KMS-11 (cell line): Measurements from ENCODE around the gene CASP9.

Experiments
- H2AFZ ChIP-seq: fragments of 200-600 bp; sonication (generic); 2 replicates; pipeline ENCODE4 v1.6.1; 2016; ENCODE audit warnings: antibody characterized with exemption, mixed run types, low read depth
- H3K27ac ChIP-seq: fragments of 200-600 bp; sonication (generic); 2 replicates; pipeline ENCODE4 v1.6.1; 2016; ENCODE audit warnings: mild to moderate bottlenecking, mixed run types
- H3K27me3 ChIP-seq: fragments of 200-600 bp; sonication (generic); 2 replicates; pipeline ENCODE4 v1.6.1; 2017; ENCODE audit warnings: mild to moderate bottlenecking, low read depth, mixed run types, moderate library complexity; ENCODE audit not compliant: insufficient read depth
- H3K36me3 ChIP-seq: fragments of 200-600 bp; sonication (generic); 2 replicates; pipeline ENCODE4 v1.6.1; 2017; ENCODE audit warnings: mild to moderate bottlenecking, mixed run types; ENCODE audit not compliant: insufficient read depth
- H3K4me1 ChIP-seq: fragments of 200-600 bp; sonication (generic); 2 replicates; pipeline ENCODE4 v1.6.1; 2016; ENCODE audit warnings: mild to moderate bottlenecking, low read depth, mixed run types; ENCODE audit not compliant: poor library complexity, severe bottlenecking
- H3K4me2 ChIP-seq: fragments of 200-600 bp; sonication (generic); 2 replicates; pipeline ENCODE4 v1.7.0; 2016; ENCODE audit warnings: mild to moderate bottlenecking, mixed run types
- H3K4me3 ChIP-seq: fragments of 200-600 bp; sonication (generic); IDR thresholded peaks from 2 replicates; pipeline ENCODE4 v1.6.1; 2017; ENCODE audit warnings: low read depth, low read length, mixed read lengths; ENCODE audit not compliant: insufficient read depth
- H3K79me2 ChIP-seq: fragments of 200-600 bp; sonication (generic); 2 replicates; pipeline ENCODE4 v1.6.1; 2016; ENCODE audit warnings: low read depth, mixed run types; ENCODE audit not compliant: insufficient read depth
- H3K9ac ChIP-seq: fragments of 200-600 bp; sonication (generic); 2 replicates; pipeline ENCODE4 v1.6.1; 2016; ENCODE audit warnings: mild to moderate bottlenecking, mixed run types
- H4K20me1 ChIP-seq: fragments of 200-600 bp; sonication (generic); 2 replicates; pipeline ENCODE4 v1.6.1; 2016; ENCODE audit warnings: mild to moderate bottlenecking, mixed run types; ENCODE audit not compliant: insufficient read depth
- CTCF ChIP-seq: fragments of 200-600 bp; sonication (generic); conservative IDR thresholded peaks from 2 replicates; pipeline ENCODE4 v1.6.1; 2017; ENCODE audit warnings: low read depth, mild to moderate bottlenecking, antibody characterized with exemption, low read length, moderate library complexity, mixed read lengths

CASP9 gene

GRCh38 chr1:15509586-15509985 is 14.4 kb downstream of the CASP9 start:
- no peak for TF ChIP-seq CTCF
- no peak overlapping the region for H3K27ac ChIP-seq
- no peak overlapping the region for H2AFZ ChIP-seq
- H3K9ac ChIP-seq = no peak overlapping the region
- no peaks in the 10 kb centered on the region for H4K20me1 ChIP-seq
- no peaks in the 10 kb centered on the region for H3K4me1 ChIP-seq
- H3K27me3 ChIP-seq = no peaks in the 10 kb centered on the region
- no peak overlapping the region for H3K4me3 ChIP-seq
- H3K36me3 ChIP-seq = no peaks in the 10 kb centered on the region
- H3K4me2 ChIP-seq = no peak overlapping the region
- H3K79me2 ChIP-seq = no peaks in the 10 kb centered on the region

DNA sequence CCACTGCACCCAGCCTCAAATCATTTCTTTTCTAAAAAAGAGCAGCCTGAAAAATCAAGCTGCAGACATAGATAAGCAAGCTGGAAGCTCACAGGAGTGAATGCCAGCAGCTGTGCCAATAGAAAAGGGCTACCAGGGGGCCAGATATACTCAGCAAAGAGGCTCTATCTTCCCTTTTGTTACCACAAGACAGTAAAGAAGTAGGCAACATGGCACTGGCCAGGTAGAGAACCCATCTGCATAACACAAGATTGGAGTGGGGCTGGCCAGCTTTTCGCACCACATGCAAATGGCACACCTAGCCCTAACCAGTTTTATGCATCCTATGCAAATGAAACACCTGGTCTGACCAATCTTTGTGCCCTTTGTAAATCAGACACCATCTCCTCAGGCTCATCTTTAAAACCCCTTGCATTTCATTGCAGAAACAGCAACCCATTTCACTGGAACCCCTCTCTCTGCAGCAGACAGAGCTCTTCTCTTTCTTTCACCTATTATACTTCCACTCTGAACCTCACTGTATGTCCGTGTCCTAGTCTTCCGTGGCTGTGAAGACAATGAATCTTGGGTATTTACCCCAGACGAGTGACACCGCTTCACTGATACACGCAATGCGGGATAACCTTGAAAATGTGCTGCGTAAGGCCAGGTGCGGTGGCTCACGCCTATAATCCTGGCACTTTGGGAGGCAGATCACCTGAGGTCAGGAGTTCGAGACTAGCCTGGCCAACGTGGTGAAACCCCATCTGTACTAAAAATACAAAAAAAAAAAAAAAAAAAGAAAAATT is 15.1 kb downstream of the CASP9 start:
- H3K79me2 ChIP-seq = no peaks in the 10 kb centered on the region
- TF ChIP-seq CTCF = no peak
- H3K4me3 ChIP-seq = no peak overlapping the region
- no peak overlapping the region for H2AFZ ChIP-seq
- no peaks in the 10 kb centered on the region for H3K36me3 ChIP-seq
- no peaks in the 10 kb centered on the region for H3K27me3 ChIP-seq
- no peaks in the 10 kb centered on the region for H4K20me1 ChIP-seq
- no peak overlapping the region for H3K9ac ChIP-seq
- no peak overlapping the region for H3K4me2 ChIP-seq
- H3K27ac ChIP-seq = no peak overlapping the region
- H3K4me1 ChIP-seq = no peaks in the 10 kb centered on the region

DNA sequence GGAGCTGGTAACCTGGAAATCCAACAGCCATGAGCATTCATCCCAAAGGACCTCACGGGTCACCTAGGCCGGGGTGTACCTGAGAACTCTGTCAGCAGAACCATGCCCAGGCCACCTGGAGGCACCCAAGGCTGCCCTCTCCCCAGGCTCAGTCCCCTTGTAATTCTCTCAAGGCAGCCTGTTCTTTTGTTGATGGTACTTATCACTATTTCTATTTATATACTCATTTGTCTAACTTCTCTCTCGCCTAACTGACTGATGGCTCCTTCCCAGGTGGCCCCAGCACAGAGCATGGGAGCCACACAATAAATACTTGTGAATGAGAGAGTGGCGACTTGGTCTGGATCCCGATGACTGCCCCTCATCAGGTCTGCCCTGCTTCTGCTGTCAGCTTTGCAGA is 16.7 kb downstream of the CASP9 start:
- Histone ChIP-seq H3K36me3 (no peaks in the 10 kb centered on the region), H3K27me3 (no peaks in the 10 kb centered on the region), H3K4me1 (no peaks in the 10 kb centered on the region), H3K9ac (no peak overlapping the region), H4K20me1 (no peaks in the 10 kb centered on the region), H3K4me2 (no peak overlapping the region), H3K27ac (no peak overlapping the region), H3K79me2 (no peaks in the 10 kb centered on the region), H3K4me3 (no peak overlapping the region), H2AFZ (no peak overlapping the region)
- TF ChIP-seq CTCF = no peak

GRCh38 chr1:15506831-15507230 is 17.2 kb downstream of the CASP9 start:
- no peaks in the 10 kb centered on the region for H3K36me3 ChIP-seq
- no peak overlapping the region for H3K27ac ChIP-seq
- H3K4me2 ChIP-seq = no peak overlapping the region
- H2AFZ ChIP-seq = no peak overlapping the region
- H3K4me3 ChIP-seq = no peak overlapping the region
- H3K79me2 ChIP-seq = no peaks in the 10 kb centered on the region
- H4K20me1 ChIP-seq = no peaks in the 10 kb centered on the region
- no peaks in the 10 kb centered on the region for H3K27me3 ChIP-seq
- no peaks in the 10 kb centered on the region for H3K4me1 ChIP-seq
- no peak overlapping the region for H3K9ac ChIP-seq
- no peak for TF ChIP-seq CTCF
